GM18498 (cell line): Measurements from ENCODE around the gene SOD3.

Experiments used
- ATAC-seq: cut with Tn5 transposase; IDR thresholded peaks from one replicate; pipeline ENCODE4 v1.9.1; 2021; ENCODE audit warnings: mild to moderate bottlenecking, moderate library complexity; ENCODE audit not compliant: unreplicated experiment

SOD3 gene

DNA sequence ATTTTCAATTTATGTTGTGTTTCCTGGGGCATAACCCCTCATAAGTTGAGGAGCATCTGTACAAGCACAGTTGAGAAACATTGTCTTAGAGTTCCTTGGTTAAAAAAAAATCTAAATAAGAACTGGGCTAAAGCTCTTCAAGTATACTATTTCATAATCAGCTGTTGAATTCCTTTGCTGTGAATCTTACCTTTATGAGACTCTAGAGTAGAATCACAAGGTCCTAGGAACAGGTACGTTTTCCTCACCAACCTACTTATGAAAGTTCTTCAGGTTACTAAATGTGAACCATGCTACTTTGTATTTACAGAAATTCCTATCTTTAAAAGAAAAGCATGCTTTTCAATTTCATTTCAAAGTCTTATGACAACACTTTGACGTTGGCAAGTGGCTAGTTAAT, 20.9 kb upstream of the SOD3 start:
- no peak for ATAC-seq

DNA sequence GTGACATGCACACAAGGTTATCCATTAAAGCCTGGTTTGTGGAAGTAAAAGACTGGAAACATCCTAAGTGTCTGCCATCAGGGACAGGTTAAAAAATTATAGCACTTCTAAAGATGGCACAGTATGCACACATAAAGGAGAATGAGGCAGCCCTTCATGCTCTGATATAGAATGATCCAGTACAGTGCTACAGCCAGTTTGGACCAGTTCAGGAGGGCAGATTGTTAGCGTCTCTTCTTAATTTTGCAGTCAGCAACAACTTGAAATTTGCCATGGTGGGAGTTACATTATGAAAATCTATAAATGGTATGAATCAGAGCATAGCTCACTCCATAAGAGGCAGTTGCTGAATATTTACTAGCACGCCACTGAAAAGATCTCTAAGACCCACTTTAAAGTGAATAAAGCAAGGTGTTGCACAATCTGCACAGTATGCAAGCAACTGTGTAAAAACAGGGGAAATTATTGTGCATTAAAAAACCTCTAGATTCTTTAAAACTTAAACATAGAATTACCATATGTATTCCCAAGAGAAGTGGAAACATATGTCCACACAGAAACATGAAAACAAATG, 20.3 kb upstream of the SOD3 start:
- no peak for ATAC-seq

DNA sequence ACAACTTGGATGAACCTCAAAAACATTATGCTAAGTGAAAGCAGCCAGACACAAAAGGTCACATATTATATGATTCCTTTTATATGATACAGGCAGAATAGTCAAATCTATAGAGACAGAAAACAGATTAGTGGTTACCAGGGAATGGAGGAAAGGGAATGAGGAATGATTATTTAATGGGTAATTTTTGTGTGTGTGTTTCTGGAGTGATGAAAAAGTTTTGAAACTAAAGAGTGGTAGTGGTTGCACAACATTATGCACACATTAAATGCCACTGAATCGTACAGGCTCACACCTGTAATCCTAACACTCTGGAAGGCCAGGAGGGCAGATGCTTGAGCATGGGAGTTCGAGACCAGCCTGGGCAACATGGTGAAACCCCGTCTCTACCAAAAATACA, 19.6 kb upstream of the SOD3 start:
- ATAC-seq: no peak

DNA sequence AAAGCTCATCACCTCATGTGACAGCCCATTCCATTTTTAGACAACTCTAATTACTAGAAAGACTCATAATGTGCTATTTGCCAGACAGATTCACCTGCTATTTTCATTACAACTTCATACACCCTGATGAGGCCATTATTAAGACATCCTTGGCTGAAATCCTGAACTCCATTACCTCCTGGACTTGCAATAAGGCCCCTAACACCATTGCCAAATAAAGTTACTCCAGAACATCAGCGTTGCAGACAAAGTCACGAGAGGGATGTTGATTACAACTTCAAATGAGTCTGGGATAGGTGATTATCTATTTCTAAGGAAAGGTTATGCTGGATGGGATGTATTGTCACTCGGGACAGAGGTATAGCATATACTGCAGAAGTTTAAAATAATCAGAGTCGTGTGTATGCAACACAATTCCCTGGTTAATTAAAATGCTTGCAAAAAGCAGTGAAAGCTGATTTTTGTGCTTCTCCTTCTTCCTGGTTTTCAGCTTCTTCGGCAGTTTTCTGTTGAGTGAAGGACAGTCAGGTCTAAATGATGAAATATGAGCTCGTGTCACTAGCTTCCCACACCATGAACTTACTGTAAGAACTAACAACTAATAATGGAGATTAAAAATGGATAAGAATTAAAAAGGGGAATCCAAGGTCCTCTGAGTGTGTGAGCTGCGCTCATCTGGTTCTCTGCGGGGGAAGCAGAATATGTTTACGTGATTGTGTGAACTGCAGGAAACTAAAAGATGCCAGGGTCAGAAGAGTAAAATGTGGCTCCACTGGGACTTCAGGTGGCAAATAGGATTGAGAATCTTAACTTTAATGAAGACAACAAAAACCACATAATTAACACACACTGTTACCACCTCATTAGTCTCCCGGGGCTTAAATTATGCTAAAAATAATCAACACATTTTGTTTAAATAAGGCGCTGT, 17.6 kb upstream of the SOD3 start:
- ATAC-seq: no peak

DNA sequence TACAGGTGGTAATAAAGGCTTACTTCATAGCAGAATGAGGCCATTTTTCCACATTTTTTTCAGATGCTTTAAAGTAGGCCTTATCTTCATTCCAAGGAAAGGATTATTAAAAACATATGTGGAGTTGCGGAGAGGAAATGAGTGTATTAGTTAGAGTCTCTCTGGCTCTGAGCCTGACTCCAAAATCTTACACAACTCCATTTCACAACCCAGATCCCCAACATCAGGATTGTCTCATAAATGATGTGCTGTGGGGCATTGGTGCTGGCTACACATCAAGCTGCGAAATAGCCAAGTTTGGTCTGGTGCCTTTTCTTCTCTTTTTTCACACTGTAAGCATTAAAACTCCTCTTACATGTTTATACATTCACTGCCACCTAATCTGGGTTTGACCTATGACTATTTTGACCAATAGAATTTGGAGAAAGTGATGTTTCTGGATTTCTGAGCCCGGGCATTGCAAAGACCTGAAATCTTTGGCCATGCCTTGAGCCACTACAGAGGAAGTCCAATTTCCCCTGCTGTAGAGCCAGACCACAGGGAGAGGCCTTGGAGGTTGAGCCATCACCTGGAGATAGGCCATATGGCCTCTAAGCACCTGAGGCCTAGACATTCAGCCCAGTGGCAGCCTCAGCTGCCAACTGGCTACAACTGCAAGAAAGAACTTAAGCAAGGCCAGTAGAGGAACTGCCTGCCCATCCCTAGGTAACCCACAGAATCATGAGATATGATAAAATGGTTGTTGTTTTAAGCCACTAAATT, 16.7 kb upstream of the SOD3 start:
- no peak for ATAC-seq

DNA sequence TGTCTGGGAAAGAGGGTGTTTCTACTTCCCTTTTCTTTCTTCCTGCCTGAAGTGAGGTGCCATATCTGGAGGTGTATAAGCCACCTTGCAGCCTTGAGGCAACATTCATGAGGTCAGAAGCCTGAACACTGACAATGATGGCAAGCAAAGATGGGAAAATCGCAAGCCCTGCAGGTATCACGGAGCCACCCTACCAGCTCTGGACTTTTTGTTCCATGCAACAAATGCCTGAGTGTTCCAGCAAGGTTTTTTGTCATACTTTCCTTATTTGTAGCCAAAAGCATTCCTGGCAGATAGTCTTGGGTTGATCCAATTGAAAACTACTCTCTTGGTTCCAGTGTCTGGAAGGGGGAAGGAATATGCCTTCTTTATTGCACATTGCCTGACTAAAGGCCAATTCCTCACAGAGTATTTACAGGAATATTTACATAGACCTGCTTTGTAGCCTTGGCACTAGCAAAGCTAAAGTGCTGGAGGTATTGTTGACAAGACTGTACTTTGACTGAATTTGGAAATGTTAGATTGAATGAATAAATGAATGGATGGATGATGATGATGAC, 14.4 kb upstream of the SOD3 start:
- no peak for ATAC-seq

DNA sequence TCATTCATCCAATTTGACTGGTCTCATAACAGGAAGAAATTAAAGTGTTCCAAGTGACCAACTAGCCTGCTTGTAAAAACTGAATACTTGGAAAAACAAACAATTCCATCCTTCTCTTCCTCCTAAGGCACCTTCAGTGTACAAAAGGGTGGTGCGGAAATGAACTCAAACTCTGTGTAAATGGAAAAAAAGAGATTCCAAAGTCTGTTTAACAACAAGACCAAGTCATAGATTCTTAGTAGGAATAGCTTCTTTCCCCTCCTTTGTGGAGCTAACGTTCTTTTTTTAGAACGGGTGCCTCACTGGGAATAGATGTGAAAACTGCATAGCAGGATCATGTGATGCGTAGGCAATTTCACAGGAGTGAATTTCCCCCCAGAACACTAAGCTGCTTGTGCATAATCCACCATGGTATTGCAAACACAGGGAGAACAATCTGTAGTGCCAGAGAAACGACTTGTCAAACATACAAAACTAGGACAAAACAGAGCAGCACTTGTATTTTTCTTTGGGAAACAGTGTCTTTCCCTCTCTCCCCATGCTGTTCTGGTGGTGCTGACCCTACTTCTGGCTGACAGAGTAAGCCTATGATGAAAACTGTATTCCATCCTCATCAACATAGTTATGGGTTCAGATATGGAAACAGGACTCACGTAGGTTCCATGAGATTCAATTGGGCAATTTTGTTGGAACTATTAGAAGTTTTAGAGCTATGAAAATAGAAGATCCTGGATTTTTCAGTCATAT, 13.2 kb upstream of the SOD3 start:
- no peak for ATAC-seq

DNA sequence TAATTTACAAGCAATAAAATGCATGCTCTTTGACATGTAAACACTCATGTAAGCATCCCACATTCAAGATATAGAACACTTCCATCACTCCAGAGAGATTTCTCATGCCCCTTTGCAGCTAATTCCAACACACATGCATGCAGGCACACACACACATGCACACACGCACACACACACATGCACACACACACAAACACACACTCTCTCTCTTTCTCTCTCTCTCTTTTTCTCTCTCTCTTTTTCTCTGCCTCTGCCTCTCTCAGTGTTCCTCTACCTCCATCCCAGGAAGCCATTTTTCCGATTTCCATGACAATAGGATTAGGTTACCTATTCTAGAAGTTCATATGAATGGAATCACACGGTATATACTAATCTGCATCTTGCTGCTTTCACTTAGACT, 11.9 kb upstream of the SOD3 start:
- ATAC-seq: no peak

DNA sequence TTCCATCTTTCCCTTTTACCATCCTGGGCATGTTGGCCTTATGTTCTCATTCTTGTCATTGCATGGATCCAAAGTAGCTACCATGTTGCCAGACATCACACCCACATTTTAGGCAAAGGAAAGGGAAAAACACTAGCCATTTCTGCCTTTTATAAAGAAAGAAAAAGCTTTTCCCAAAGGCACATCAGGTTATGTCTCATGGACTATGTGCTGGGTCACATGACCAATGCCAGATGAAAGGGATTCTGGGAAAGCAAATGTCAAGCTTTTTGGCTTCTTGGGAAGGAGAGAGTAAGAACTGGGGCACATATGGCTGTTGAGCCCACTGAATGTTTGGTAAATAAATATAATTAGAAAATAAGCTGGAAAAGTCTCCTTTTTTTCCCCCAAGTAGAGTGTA, 4.3 kb upstream of the SOD3 start:
- ATAC-seq: no peak

DNA sequence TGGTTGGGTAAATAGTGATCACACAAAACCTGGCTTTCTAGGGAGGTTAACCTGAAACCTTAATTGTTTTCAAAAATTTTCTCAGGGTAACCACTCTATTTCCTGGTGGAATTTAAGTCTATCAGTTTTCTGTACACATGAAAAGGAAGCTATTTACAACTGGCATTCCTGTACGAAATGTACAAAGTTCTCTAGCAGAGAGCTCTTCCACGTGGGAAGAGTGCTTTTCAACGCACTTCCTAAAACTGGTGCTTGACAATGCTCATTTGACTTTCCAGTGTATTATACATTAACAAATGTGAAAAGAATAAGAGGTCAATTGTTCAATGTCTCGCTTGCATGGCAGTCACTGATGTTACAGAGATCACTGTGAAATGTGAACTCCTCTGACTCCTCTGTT, 2.8 kb upstream of the SOD3 start:
- ATAC-seq: no peak

DNA sequence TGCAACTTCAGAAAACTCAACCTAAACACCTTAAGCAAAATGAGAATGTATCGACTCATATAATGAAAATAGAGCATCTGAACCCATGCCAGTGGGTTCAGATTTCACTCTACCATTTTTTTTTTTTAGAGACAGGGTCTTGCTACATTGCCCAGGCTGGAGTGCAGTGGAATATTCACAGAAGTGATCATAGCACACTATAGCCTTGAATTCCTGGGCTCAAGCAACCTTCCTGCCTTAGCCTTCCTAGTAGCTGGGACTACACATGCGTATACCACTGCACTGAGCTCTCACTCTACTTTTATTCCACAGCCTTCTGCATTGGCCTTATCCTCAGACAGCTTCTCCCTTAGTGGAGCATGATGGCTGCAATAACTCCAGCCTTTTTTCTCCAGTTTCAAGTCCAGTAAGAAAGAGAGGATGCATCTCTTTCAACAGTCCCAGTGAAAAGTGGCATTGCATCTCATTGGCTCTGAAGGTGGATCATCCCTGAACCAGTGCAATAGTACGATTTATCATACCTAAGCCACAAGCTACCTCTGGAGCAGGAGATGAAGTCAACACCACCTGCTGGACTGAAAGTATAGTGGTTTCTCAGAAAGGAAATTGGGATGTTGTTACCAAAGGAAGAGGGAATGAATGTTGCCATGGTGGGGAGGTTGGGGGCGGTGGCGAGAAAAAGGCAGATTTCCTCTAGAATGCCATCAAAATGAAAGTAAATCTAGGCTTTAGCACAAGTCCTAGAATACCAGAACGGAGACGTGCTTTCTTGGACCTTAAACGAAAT, 2.0 kb upstream of the SOD3 start:
- ATAC-seq: no peak

DNA sequence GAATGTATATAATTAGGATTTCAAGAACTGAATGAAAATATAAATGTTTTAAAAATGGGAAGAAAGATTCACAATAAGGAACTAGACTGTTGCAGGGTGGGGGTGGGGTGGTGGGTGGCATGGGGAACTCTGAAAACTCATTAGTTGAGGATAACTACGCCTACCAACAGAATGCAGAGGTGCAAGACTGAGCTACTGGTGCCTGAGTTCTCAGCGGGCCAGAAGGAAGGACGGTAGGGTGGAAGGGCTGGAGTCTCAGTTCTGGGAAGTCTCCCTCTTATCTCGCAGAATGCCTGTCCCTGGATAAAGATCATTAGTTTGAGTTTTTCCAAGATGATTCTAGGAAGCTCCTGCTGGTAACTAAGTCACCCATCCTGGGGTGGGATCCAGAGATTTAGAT, 1.3 kb upstream of the SOD3 start:
- ATAC-seq: no peak

DNA sequence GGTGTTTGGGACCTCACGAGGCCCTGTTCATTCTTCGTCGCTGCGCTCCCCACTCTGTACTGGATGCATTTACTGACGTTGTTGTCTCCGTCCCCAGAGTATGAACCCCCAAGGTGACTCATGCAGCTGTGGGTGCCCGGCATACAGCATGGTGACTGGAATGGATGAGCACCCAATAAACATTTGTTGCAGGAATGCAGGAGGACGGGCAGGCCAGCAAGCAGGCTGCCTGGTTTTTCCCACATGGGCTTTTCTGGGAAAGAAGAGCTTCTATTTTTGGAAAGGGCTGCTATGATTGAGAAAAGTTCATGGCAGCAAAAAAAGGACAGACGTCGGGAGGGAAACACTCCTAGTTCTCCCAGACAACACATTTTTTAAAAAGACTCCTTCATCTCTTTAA, 893 bp upstream of the SOD3 start:
- ATAC-seq: no peak

DNA sequence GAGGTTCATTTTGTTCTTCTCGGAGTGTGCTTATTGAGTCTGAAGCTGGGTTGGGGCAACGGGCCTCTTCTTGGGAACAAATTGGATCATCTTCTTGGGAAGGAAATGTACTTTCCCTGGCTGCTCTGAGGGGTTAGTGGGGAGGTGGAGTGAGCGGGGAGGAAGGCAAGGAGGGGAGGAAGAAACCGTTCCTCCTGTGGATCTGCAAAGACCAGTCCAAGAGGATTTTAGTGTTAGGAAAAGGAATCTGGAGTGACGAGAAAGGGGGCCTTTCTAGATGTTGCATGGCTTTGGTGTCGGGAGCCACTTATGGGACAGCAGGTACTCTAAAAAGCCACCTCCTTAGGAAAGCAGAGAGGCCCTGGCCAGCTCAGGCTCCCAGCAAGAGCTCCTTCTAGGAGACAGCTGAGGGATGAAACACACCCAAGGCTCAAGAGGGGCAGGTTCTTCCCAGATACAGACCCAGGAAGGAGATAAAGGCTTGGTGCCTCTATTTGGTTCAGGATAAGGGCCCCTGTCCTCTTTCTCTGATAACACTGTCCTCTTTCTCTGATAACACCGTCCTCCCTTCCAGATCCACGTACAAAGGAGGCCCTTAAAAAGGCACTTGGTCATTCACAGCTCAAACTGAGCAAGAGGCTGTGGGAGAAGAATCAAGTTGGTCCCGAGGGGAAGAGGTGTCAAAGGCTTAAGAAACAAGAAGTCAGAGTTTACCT, 451 bp downstream of the SOD3 start:
- no peak for ATAC-seq

DNA sequence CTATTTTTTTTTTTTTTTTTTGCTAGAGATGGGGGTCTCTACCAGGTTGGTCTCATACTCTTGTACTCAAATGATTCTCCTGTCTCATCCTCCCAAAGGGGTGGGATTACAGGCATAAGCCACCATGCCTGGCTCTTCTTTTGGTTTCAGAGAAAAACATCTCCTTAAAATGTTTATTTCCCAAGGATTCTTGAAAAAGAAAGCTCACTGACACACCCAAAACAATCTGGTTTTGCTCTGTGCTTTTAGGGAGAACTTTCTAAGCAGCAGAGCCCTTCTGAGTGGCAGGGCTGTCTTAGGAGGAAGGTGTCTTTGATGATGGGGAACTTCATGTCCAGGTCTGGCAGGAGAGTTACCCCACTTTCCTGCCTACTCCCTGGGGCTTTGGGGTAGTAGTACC, 1.2 kb downstream of the SOD3 start:
- no peak for ATAC-seq

DNA sequence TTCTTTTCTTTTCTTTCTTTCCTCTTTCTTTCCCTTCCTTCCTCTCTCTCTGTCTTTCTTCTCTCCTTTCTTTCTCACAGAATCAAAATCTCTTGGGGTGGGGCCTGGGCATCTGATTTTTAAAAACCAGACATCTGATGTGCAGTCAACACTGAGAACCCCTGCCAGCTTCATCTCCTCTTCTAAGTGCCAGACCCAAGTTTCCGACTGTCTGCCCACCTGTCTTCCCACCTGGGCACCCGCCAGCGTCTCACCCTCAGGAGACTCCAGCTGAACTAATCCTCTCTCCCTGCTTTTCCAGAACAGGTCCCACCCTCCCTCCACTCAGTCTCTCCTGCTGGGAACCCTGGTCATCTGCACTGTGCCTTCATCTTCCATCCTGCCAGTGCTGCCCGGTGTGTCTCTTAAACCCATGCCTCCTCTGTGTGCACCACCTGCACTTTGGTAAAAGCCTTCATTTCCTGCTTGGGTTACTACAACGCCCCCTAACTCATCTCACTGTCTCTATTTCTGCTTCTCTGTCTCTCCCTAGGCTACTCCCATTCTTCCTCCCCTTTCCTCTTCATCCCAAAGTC, 2.8 kb downstream of the SOD3 start:
- ATAC-seq: no peak

DNA sequence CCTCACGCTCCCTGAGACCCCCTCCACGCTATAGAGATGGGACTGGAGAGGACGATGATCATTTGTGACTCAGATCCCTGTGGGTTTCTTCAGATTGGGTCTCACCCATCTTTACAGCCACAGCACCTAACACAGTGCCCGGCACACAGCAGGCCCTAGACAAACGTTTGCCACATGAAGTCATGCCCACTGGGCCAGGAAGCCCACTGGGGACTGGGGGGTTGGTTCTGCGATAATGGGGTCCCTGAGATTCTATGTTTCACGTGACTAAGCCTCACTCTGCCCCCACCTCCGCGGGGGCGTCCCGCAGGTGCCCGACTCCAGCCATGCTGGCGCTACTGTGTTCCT, 3.8 kb downstream of the SOD3 start:
- ATAC-seq: no peak

DNA sequence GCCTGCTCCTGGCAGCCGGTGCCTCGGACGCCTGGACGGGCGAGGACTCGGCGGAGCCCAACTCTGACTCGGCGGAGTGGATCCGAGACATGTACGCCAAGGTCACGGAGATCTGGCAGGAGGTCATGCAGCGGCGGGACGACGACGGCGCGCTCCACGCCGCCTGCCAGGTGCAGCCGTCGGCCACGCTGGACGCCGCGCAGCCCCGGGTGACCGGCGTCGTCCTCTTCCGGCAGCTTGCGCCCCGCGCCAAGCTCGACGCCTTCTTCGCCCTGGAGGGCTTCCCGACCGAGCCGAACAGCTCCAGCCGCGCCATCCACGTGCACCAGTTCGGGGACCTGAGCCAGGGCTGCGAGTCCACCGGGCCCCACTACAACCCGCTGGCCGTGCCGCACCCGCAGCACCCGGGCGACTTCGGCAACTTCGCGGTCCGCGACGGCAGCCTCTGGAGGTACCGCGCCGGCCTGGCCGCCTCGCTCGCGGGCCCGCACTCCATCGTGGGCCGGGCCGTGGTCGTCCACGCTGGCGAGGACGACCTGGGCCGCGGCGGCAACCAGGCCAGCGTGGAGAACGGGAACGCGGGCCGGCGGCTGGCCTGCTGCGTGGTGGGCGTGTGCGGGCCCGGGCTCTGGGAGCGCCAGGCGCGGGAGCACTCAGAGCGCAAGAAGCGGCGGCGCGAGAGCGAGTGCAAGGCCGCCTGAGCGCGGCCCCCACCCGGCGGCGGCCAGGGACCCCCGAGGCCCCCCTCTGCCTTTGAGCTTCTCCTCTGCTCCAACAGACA, 4.4 kb downstream of the SOD3 start:
- no peak for ATAC-seq
